Mesendoderm (in vitro differentiated cells): ENCODE results near the gene CPSF7.

Experiments used
- DNase-seq: peaks from one replicate; pipeline ENCODE4 v3.0.0; 2013
- H2AK5ac ChIP-seq: 2 replicates; pipeline ENCODE4 v1.6.1; 2013; ENCODE audit warnings: low read length, inconsistent platforms
- H2BK120ac ChIP-seq: 2 replicates; pipeline ENCODE4 v1.6.1; 2013; ENCODE audit warnings: low read depth, mild to moderate bottlenecking, low read length, moderate library complexity, mixed read lengths
- H2BK15ac ChIP-seq: replicated peaks from 2 replicates; pipeline ENCODE4 v1.6.1; 2013; ENCODE audit warnings: low read depth, mild to moderate bottlenecking, moderate library complexity
- H2BK5ac ChIP-seq: 2 replicates; pipeline ENCODE4 v1.6.1; 2013; ENCODE audit warnings: low read length, inconsistent platforms
- H3K18ac ChIP-seq: 2 replicates; pipeline ENCODE4 v1.6.1; 2013; ENCODE audit warnings: mild to moderate bottlenecking, low read length, mixed read lengths
- H3K23ac ChIP-seq: one replicate; pipeline ENCODE4 v1.6.1; 2013; ENCODE audit warnings: low read length
- H3K27ac ChIP-seq: 2 replicates; pipeline ENCODE4 v1.5.1; 2013; ENCODE audit warnings: low read depth, mild to moderate bottlenecking, inconsistent platforms, low read length, moderate library complexity
- H3K27me3 ChIP-seq: 2 replicates; pipeline ENCODE4 v1.6.1; 2013; ENCODE audit warnings: low read length, control low read depth, mild to moderate bottlenecking, inconsistent platforms; ENCODE audit not compliant: insufficient read depth, poor library complexity
- H3K36me3 ChIP-seq: 2 replicates; pipeline ENCODE4 v1.6.1; 2013; ENCODE audit warnings: low read length, inconsistent platforms; ENCODE audit not compliant: control insufficient read depth, insufficient read depth
- H3K4ac ChIP-seq: one replicate; pipeline ENCODE4 v1.6.1; 2013; ENCODE audit warnings: low read depth, mild to moderate bottlenecking, low read length, moderate library complexity
- H3K4me1 ChIP-seq: 2 replicates; pipeline ENCODE4 v1.6.1; 2013; ENCODE audit warnings: low read depth, low read length, inconsistent platforms; ENCODE audit not compliant: control insufficient read depth
- H3K4me2 ChIP-seq: 2 replicates; pipeline ENCODE4 v1.6.1; 2013; ENCODE audit warnings: low read length
- H3K4me3 ChIP-seq: 2 replicates; pipeline ENCODE4 v1.5.1; 2013; ENCODE audit warnings: mild to moderate bottlenecking, low read length
- H3K56ac ChIP-seq: one replicate; pipeline ENCODE4 v1.6.1; 2013; ENCODE audit warnings: low read length
- H3K79me1 ChIP-seq: 2 replicates; pipeline ENCODE4 v1.6.1; 2013; ENCODE audit warnings: low read length, inconsistent platforms
- H3K79me2 ChIP-seq: 2 replicates; pipeline ENCODE4 v1.6.1; 2013; ENCODE audit warnings: mild to moderate bottlenecking, low read length; ENCODE audit not compliant: control insufficient read depth, insufficient read depth
- H3K9ac ChIP-seq: 2 replicates; pipeline ENCODE4 v1.6.1; 2013; ENCODE audit warnings: low read length, inconsistent platforms
- H4K5ac ChIP-seq: one replicate; pipeline ENCODE4 v1.6.1; 2013; ENCODE audit warnings: low read length
- H4K8ac ChIP-seq: one replicate; pipeline ENCODE4 v1.6.1; 2013; ENCODE audit warnings: low read depth, mild to moderate bottlenecking, control low read depth, low read length, moderate library complexity
- WGBS: extraction: QIAGEN DNeasy Blood & Tissue Kit; methylation state at CpG from one replicate; pipeline ENCODE4 v1.1.7; 2013; ENCODE audit warnings: low lambda C conversion rate, missing lambda C conversion rate; ENCODE audit not compliant: insufficient coverage; ENCODE audit errors: extremely low coverage; 5-methylcytosine and 5-hydroxymethylcytosine counted together

Gene CPSF7

GRCh38 chr11:61417670-61418069, 12.1 kb downstream of the CPSF7 start:
- H3K27ac ChIP-seq, result no peak overlapping the region
- no peak overlapping the region for H3K4ac ChIP-seq
- WGBS, result no CpG with 5 or more reads among the region's 2 CpGs
- H3K9ac ChIP-seq, result no peak overlapping the region
- H3K27me3 ChIP-seq, result no peaks in the 10 kb centered on the region
- no peak overlapping the region for H2BK120ac ChIP-seq
- no peak overlapping the region for H2AK5ac ChIP-seq
- peaks cover 29% of the 10 kb centered on the region for H3K36me3 ChIP-seq
- no peak overlapping the region for H4K8ac ChIP-seq
- H2BK15ac ChIP-seq, result no peak overlapping the region
- no peak overlapping the region for H3K18ac ChIP-seq
- no peak overlapping the region for H3K23ac ChIP-seq
- peaks cover 18% of the 10 kb centered on the region for H3K79me1 ChIP-seq
- DNase-seq, result peak; percentile 27
- H2BK5ac ChIP-seq, result no peak overlapping the region
- H3K4me3 ChIP-seq, result no peak overlapping the region
- H4K5ac ChIP-seq, result no peak overlapping the region
- H3K4me1 ChIP-seq, result no peaks in the 10 kb centered on the region
- H3K56ac ChIP-seq, result no peak overlapping the region
- no peak overlapping the region for H3K4me2 ChIP-seq
- H3K79me2 ChIP-seq, result peaks cover 5% of the 10 kb centered on the region

- no peak for DNase-seq
These were observed 12.8 kb downstream of the CPSF7 start for GRCh38 chr11:61416941-61417340.

GRCh38 chr11:61415381-61415780, 14.4 kb downstream of the CPSF7 start:
- Histone ChIP-seq H4K8ac (no peak overlapping the region), H3K18ac (no peak overlapping the region), H3K9ac (no peak overlapping the region), H2BK5ac (no peak overlapping the region), H3K23ac (no peak overlapping the region), H2BK15ac (no peak overlapping the region), H3K4me2 (no peak overlapping the region), H3K56ac (no peak overlapping the region), H3K79me1 (peaks cover 12% of the 10 kb centered on the region), H3K27ac (no peak overlapping the region), H3K4me1 (no peaks in the 10 kb centered on the region), H3K4ac (no peak overlapping the region), H3K79me2 (no peaks in the 10 kb centered on the region), H4K5ac (no peak overlapping the region), H3K36me3 (peaks cover 34% of the 10 kb centered on the region), H2AK5ac (no peak overlapping the region), H2BK120ac (no peak overlapping the region), H3K4me3 (no peak overlapping the region), H3K27me3 (no peaks in the 10 kb centered on the region)
- no peak for DNase-seq
- no CpG with 5 or more reads among the region's 6 CpGs for WGBS

More at GRCh38 chr11:61416941-61417340, 12.8 kb downstream of the CPSF7 start:
- Histone ChIP-seq H2AK5ac (no peak overlapping the region), H4K8ac (no peak overlapping the region), H3K27me3 (no peaks in the 10 kb centered on the region), H3K79me2 (peaks cover 4% of the 10 kb centered on the region), H3K4me3 (no peak overlapping the region), H3K56ac (no peak overlapping the region), H3K4ac (no peak overlapping the region), H3K4me2 (no peak overlapping the region), H3K23ac (no peak overlapping the region), H2BK120ac (no peak overlapping the region), H3K36me3 (peaks cover 29% of the 10 kb centered on the region), H3K4me1 (no peaks in the 10 kb centered on the region), H2BK15ac (no peak overlapping the region), H4K5ac (no peak overlapping the region), H3K18ac (no peak overlapping the region), H3K79me1 (peaks cover 18% of the 10 kb centered on the region), H3K9ac (no peak overlapping the region), H2BK5ac (no peak overlapping the region), H3K27ac (no peak overlapping the region)
- no CpG with 5 or more reads among the region's 3 CpGs for WGBS

GRCh38 chr11:61414547-61414946, 15.2 kb downstream of the CPSF7 start:
- Histone ChIP-seq H3K56ac (no peak overlapping the region), H2AK5ac (no peak overlapping the region), H3K23ac (no peak overlapping the region)

GRCh38 chr11:61413496-61413895, 16.3 kb downstream of the CPSF7 start:
- no peak overlapping the region for H3K27ac ChIP-seq
- no peak overlapping the region for H3K18ac ChIP-seq
- peaks cover 29% of the 10 kb centered on the region for H3K36me3 ChIP-seq
- WGBS, result no CpG with 5 or more reads among the region's 3 CpGs
- H3K27me3 ChIP-seq, result no peaks in the 10 kb centered on the region
- H3K79me1 ChIP-seq, result peaks cover 8% of the 10 kb centered on the region
- no peak overlapping the region for H2BK120ac ChIP-seq
- no peaks in the 10 kb centered on the region for H3K4me1 ChIP-seq
- no peak overlapping the region for H2BK5ac ChIP-seq
- no peak overlapping the region for H4K8ac ChIP-seq
- no peak overlapping the region for H4K5ac ChIP-seq
- no peak overlapping the region for H2AK5ac ChIP-seq
- H3K4ac ChIP-seq, result no peak overlapping the region
- no peak overlapping the region for H3K9ac ChIP-seq
- H3K79me2 ChIP-seq, result no peaks in the 10 kb centered on the region
- H3K23ac ChIP-seq, result no peak overlapping the region
- DNase-seq, result no peak
- no peak overlapping the region for H3K56ac ChIP-seq
- H3K4me3 ChIP-seq, result no peak overlapping the region
- no peak overlapping the region for H2BK15ac ChIP-seq
- H3K4me2 ChIP-seq, result no peak overlapping the region

More at GRCh38 chr11:61414547-61414946, 15.2 kb downstream of the CPSF7 start:
- H3K9ac ChIP-seq, result no peak overlapping the region
- H3K4me1 ChIP-seq, result no peaks in the 10 kb centered on the region
- H3K4ac ChIP-seq, result no peak overlapping the region
- H3K4me2 ChIP-seq, result no peak overlapping the region
- H2BK5ac ChIP-seq, result no peak overlapping the region
- DNase-seq, result no peak
- no peak overlapping the region for H4K8ac ChIP-seq
- no peak overlapping the region for H2BK120ac ChIP-seq
- peaks cover 29% of the 10 kb centered on the region for H3K36me3 ChIP-seq
- no peaks in the 10 kb centered on the region for H3K79me2 ChIP-seq
- no peaks in the 10 kb centered on the region for H3K27me3 ChIP-seq
- no peak overlapping the region for H2BK15ac ChIP-seq
- no peak overlapping the region for H3K18ac ChIP-seq
- peaks cover 9% of the 10 kb centered on the region for H3K79me1 ChIP-seq
- H3K4me3 ChIP-seq, result no peak overlapping the region
- no peak overlapping the region for H4K5ac ChIP-seq
- no peak overlapping the region for H3K27ac ChIP-seq
- WGBS, result no CpG with 5 or more reads among the region's 2 CpGs

- H4K5ac ChIP-seq, result no peak overlapping the region
- H2BK5ac ChIP-seq, result no peak overlapping the region
- no CpG with 5 or more reads among the region's 9 CpGs for WGBS
- H3K27me3 ChIP-seq, result no peaks in the 10 kb centered on the region
- H2BK15ac ChIP-seq, result no peak overlapping the region
- H3K79me2 ChIP-seq, result no peaks in the 10 kb centered on the region
- no peak overlapping the region for H2BK120ac ChIP-seq
- no peak overlapping the region for H3K23ac ChIP-seq
- no peak overlapping the region for H4K8ac ChIP-seq
- H3K36me3 ChIP-seq, result peaks cover 31% of the 10 kb centered on the region
- H3K56ac ChIP-seq, result no peak overlapping the region
- no peaks in the 10 kb centered on the region for H3K4me1 ChIP-seq
- no peak overlapping the region for H2AK5ac ChIP-seq
- DNase-seq, result no peak
- no peak overlapping the region for H3K4me2 ChIP-seq
- no peak overlapping the region for H3K4ac ChIP-seq
- H3K9ac ChIP-seq, result no peak overlapping the region
- peaks cover 3% of the 10 kb centered on the region for H3K79me1 ChIP-seq
- no peak overlapping the region for H3K27ac ChIP-seq
- H3K4me3 ChIP-seq, result no peak overlapping the region
- no peak overlapping the region for H3K18ac ChIP-seq
These were observed 18.2 kb downstream of the CPSF7 start for GRCh38 chr11:61411589-61411988.
